ENCODE data around the gene CST5.

DNA sequence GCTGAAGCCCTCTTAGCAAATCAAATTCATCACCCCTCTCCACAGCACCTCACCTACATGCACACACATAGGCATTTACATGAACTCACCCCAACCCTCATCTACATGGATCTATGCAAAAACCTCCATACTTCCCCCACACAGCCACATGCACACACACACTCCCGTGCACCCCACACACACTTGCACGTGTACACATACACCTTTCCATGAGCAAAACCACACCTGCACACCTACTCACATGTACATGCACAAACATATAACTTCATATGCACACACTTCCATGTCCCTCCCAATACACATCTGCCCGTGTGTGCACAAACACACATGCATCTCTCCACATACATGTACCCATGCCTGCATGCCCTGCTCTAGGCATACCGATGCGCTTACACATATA lies 23.3 kb downstream of the CST5 start:
- TF ChIP-seq, protein P1, sequence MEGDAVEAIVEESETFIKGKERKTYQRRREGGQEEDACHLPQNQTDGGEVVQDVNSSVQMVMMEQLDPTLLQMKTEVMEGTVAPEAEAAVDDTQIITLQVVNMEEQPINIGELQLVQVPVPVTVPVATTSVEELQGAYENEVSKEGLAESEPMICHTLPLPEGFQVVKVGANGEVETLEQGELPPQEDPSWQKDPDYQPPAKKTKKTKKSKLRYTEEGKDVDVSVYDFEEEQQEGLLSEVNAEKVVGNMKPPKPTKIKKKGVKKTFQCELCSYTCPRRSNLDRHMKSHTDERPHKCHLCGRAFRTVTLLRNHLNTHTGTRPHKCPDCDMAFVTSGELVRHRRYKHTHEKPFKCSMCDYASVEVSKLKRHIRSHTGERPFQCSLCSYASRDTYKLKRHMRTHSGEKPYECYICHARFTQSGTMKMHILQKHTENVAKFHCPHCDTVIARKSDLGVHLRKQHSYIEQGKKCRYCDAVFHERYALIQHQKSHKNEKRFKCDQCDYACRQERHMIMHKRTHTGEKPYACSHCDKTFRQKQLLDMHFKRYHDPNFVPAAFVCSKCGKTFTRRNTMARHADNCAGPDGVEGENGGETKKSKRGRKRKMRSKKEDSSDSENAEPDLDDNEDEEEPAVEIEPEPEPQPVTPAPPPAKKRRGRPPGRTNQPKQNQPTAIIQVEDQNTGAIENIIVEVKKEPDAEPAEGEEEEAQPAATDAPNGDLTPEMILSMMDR (conservative IDR thresholded peaks at IDR 0.05; ENCODE audit: low read length): no peak
- no peak for TF ChIP-seq EZH2phosphoT487 (IDR thresholded peaks at IDR 0.05; ENCODE audit: borderline replicate concordance, low read depth, low read length)

All from OCI-LY7 (cell line).